BLaER1 (cell line): ENCODE data around the gene C1orf21.

Source experiments
- H3K27ac ChIP-seq: shearing (Covaris generic); formaldehyde crosslinking; 2 replicates; pipeline ENCODE4 v1.8.1; 2022
- H3K27me3 ChIP-seq: shearing (Covaris generic); formaldehyde crosslinking; 2 replicates; pipeline ENCODE4 v1.8.1; 2022
- H3K36me3 ChIP-seq: shearing (Covaris generic); formaldehyde crosslinking; 2 replicates; pipeline ENCODE4 v1.8.1; 2022
- H3K4me1 ChIP-seq: shearing (Covaris generic); formaldehyde crosslinking; 2 replicates; pipeline ENCODE4 v1.8.1; 2022
- H3K4me2 ChIP-seq: shearing (Covaris generic); formaldehyde crosslinking; 2 replicates; pipeline ENCODE4 v1.8.1; 2022
- H3K4me3 ChIP-seq: shearing (Covaris generic); formaldehyde crosslinking; 2 replicates; pipeline ENCODE4 v1.8.1; 2022
- H3K9ac ChIP-seq: shearing (Covaris generic); formaldehyde crosslinking; 2 replicates; pipeline ENCODE4 v1.8.1; 2022
- H3K9me3 ChIP-seq: shearing (Covaris generic); formaldehyde crosslinking; 2 replicates; pipeline ENCODE4 v1.8.1; 2022
- H4K20me1 ChIP-seq: shearing (Covaris generic); formaldehyde crosslinking; 2 replicates; pipeline ENCODE4 v1.8.1; 2022
- Cebpa-rat ChIP-seq: shearing (Covaris generic); IDR thresholded peaks from 2 replicates; pipeline ENCODE4 v1.8.1; 2022

C1orf21 gene

GRCh38 chr1:184514447-184514846, 127.6 kb downstream of the C1orf21 start:
- Histone ChIP-seq H3K27me3 (no peaks in the 10 kb centered on the region), H3K4me1 (no peaks in the 10 kb centered on the region), H3K4me3 (no peak overlapping the region), H3K27ac (no peak overlapping the region), H3K4me2 (no peak overlapping the region), H3K36me3 (no peaks in the 10 kb centered on the region), H3K9me3 (no peaks in the 10 kb centered on the region), H4K20me1 (no peaks in the 10 kb centered on the region), H3K9ac (no peak overlapping the region)
- TF ChIP-seq Cebpa-rat = no peak

- H4K20me1 ChIP-seq = no peaks in the 10 kb centered on the region
- TF ChIP-seq Cebpa-rat = no peak
- H3K4me1 ChIP-seq = no peaks in the 10 kb centered on the region
- no peak overlapping the region for H3K4me2 ChIP-seq
- H3K4me3 ChIP-seq = no peak overlapping the region
- H3K9me3 ChIP-seq = no peaks in the 10 kb centered on the region
- no peaks in the 10 kb centered on the region for H3K27me3 ChIP-seq
- no peak overlapping the region for H3K27ac ChIP-seq
- H3K9ac ChIP-seq = no peak overlapping the region
- no peaks in the 10 kb centered on the region for H3K36me3 ChIP-seq
Measured at GRCh38 chr1:184517130-184517529, 130.3 kb downstream of the C1orf21 start.

GRCh38 chr1:184518736-184519357, 132.0 kb downstream of the C1orf21 start:
- Histone ChIP-seq H3K4me3 (no peak overlapping the region), H3K9ac (no peak overlapping the region)
- TF ChIP-seq Cebpa-rat = no peak

GRCh38 chr1:184520336-184520735, 133.5 kb downstream of the C1orf21 start:
- TF ChIP-seq Cebpa-rat = no peak
- no peak overlapping the region for H3K4me2 ChIP-seq
- no peaks in the 10 kb centered on the region for H3K4me1 ChIP-seq
- no peaks in the 10 kb centered on the region for H3K36me3 ChIP-seq
- H3K27me3 ChIP-seq = no peaks in the 10 kb centered on the region
- no peak overlapping the region for H3K4me3 ChIP-seq
- H3K9ac ChIP-seq = no peak overlapping the region
- H3K27ac ChIP-seq = no peak overlapping the region
- H3K9me3 ChIP-seq = no peaks in the 10 kb centered on the region
- no peaks in the 10 kb centered on the region for H4K20me1 ChIP-seq

More at GRCh38 chr1:184518736-184519357, 132.0 kb downstream of the C1orf21 start:
- Histone ChIP-seq H3K4me2 (no peak overlapping the region), H3K27ac (no peak overlapping the region), H3K27me3 (no peaks in the 10 kb centered on the region), H3K4me1 (no peaks in the 10 kb centered on the region), H3K36me3 (no peaks in the 10 kb centered on the region), H3K9me3 (no peaks in the 10 kb centered on the region), H4K20me1 (no peaks in the 10 kb centered on the region)

GRCh38 chr1:184524248-184524647, 137.4 kb downstream of the C1orf21 start:
- H3K9me3 ChIP-seq = no peaks in the 10 kb centered on the region
- no peak overlapping the region for H3K27ac ChIP-seq
- H4K20me1 ChIP-seq = no peaks in the 10 kb centered on the region
- no peak overlapping the region for H3K4me3 ChIP-seq
- H3K27me3 ChIP-seq = no peaks in the 10 kb centered on the region
- no peak overlapping the region for H3K9ac ChIP-seq
- H3K4me2 ChIP-seq = no peak overlapping the region
- H3K36me3 ChIP-seq = no peaks in the 10 kb centered on the region
- TF ChIP-seq Cebpa-rat = no peak
- H3K4me1 ChIP-seq = no peaks in the 10 kb centered on the region

GRCh38 chr1:184527402-184527801, 140.6 kb downstream of the C1orf21 start:
- Histone ChIP-seq H3K4me2 (no peak overlapping the region), H3K9ac (no peak overlapping the region), H3K36me3 (no peaks in the 10 kb centered on the region), H3K27me3 (no peaks in the 10 kb centered on the region), H3K4me3 (no peak overlapping the region), H4K20me1 (no peaks in the 10 kb centered on the region), H3K4me1 (no peaks in the 10 kb centered on the region), H3K9me3 (no peaks in the 10 kb centered on the region), H3K27ac (no peak overlapping the region)
- TF ChIP-seq Cebpa-rat = no peak

- no peak for TF ChIP-seq Cebpa-rat
Measured at GRCh38 chr1:184530226-184530625, 143.4 kb downstream of the C1orf21 start.

GRCh38 chr1:184531296-184531695, 144.5 kb downstream of the C1orf21 start:
- Histone ChIP-seq H3K4me2 (no peak overlapping the region), H3K27me3 (no peaks in the 10 kb centered on the region), H3K9ac (no peak overlapping the region), H3K4me1 (peaks cover 7% of the 10 kb centered on the region), H3K27ac (no peak overlapping the region), H3K36me3 (no peaks in the 10 kb centered on the region), H3K4me3 (no peak overlapping the region), H4K20me1 (no peaks in the 10 kb centered on the region), H3K9me3 (0 out of 2 replicates have a peak, but pooled peaks cover 3% of the 10 kb centered on the region)
- TF ChIP-seq Cebpa-rat = no peak

More at GRCh38 chr1:184530226-184530625, 143.4 kb downstream of the C1orf21 start:
- H3K4me2 ChIP-seq = no peak overlapping the region
- H4K20me1 ChIP-seq = no peaks in the 10 kb centered on the region
- no peaks in the 10 kb centered on the region for H3K36me3 ChIP-seq
- H3K4me1 ChIP-seq = peaks cover 7% of the 10 kb centered on the region
- H3K27me3 ChIP-seq = no peaks in the 10 kb centered on the region
- H3K4me3 ChIP-seq = no peak overlapping the region
- H3K9ac ChIP-seq = no peak overlapping the region
- H3K9me3 ChIP-seq = no peaks in the 10 kb centered on the region
- no peak overlapping the region for H3K27ac ChIP-seq

GRCh38 chr1:184532199-184532598, 145.4 kb downstream of the C1orf21 start:
- Histone ChIP-seq H3K4me2 (no peak overlapping the region), H4K20me1 (no peaks in the 10 kb centered on the region)
- TF ChIP-seq Cebpa-rat = no peak

GRCh38 chr1:184533049-184533448, 146.2 kb downstream of the C1orf21 start:
- Histone ChIP-seq H3K27me3 (no peaks in the 10 kb centered on the region), H3K4me3 (no peak overlapping the region), H3K27ac (no peak overlapping the region), H3K36me3 (no peaks in the 10 kb centered on the region), H4K20me1 (no peaks in the 10 kb centered on the region), H3K4me1 (peaks cover 7% of the 10 kb centered on the region), H3K4me2 (peak overlapping the region; percentile 38), H3K9ac (no peak overlapping the region), H3K9me3 (0 out of 2 replicates have a peak, but pooled peaks cover 6% of the 10 kb centered on the region)
- TF ChIP-seq Cebpa-rat = no peak

More at GRCh38 chr1:184532199-184532598, 145.4 kb downstream of the C1orf21 start:
- peaks cover 7% of the 10 kb centered on the region for H3K4me1 ChIP-seq
- no peaks in the 10 kb centered on the region for H3K36me3 ChIP-seq
- H3K4me3 ChIP-seq = no peak overlapping the region
- H3K27ac ChIP-seq = no peak overlapping the region
- no peaks in the 10 kb centered on the region for H3K27me3 ChIP-seq
- H3K9ac ChIP-seq = no peak overlapping the region
- 0 out of 2 replicates have a peak, but pooled peaks cover 6% of the 10 kb centered on the region for H3K9me3 ChIP-seq
